ENCODE results near the gene GPR4. TPM values are rescaled to one million over a fixed set of nuclear protein-coding genes. Genes with fewer than 3 reads are reported as not detected.

Gene GPR4
- total and polyA plus RNA-seq, 2 of the 4 experiments (the other 2 are of a cell fraction) = 0.02 TPM; not detected in 1

- Histone ChIP-seq H3K23ac (ENCODE audit: low read depth, low read length) (peak overlapping the region; percentile 85), H2AK5ac (ENCODE audit: low read depth, low read length) (peak overlapping the region; percentile 50; the same call in 1 of the 2 replicates), H3K27ac (ENCODE audit: insufficient read depth, low read length) (no peak overlapping the region), H3K27me3 (ENCODE audit: control insufficient read depth, insufficient read depth, low read length) (peaks cover 61% of the 10 kb centered on the region), H3K4me3 (ENCODE audit: insufficient read depth, low read depth, low read length) (no peak overlapping the region), H3K4ac (ENCODE audit: low read depth, low read length) (peak overlapping the region; percentile 35; the same call in 1 of the 2 replicates), H2BK120ac (ENCODE audit: low read depth, low read length) (peak overlapping the region; percentile 32), H3K36me3 (ENCODE audit: control insufficient read depth, insufficient read depth, low read length) (no peaks in the 10 kb centered on the region), H4K91ac (ENCODE audit: insufficient read depth, low read depth, low read length) (no peak overlapping the region; the same call in 1 of the 2 replicates), H3K9me1 (ENCODE audit: insufficient read depth, low read length) (0 out of 2 replicates have a peak, but pooled peaks cover 3% of the 10 kb centered on the region), H3K18ac (ENCODE audit: low read depth, low read length) (no peak overlapping the region), H4K20me1 (ENCODE audit: insufficient read depth, low read length) (no peaks in the 10 kb centered on the region; the same call in 1 of the 2 replicates), H3K56ac (ENCODE audit: extremely low read depth, insufficient read depth, low read length) (no peak overlapping the region), H2BK20ac (ENCODE audit: low read depth, low read length) (0 out of 2 replicates have a peak overlapping the region, but pooled peaks have one; percentile 24), H2AK9ac (replicated peaks; ENCODE audit: low read depth, low read length, poor library complexity) (no peak overlapping the region), H2BK5ac (ENCODE audit: low read depth, low read length, poor library complexity, severe bottlenecking) (no peak overlapping the region), H4K8ac (ENCODE audit: low read depth in 2 of 2, low read length in 2 of 2) (peak overlapping the region; percentile 50 to 63), H3K79me1 (ENCODE audit: low read depth in 1 of 2, low read length in 2 of 2) (no peaks in the 10 kb centered on the region), H4K5ac (ENCODE audit: low read depth, low read length) (no peak overlapping the region), H2AFZ (replicated peaks; ENCODE audit: low read length, poor library complexity) (peak overlapping the region; percentile 86), H3K4me1 (ENCODE audit: control insufficient read depth, insufficient read depth, low read length) (no peaks in the 10 kb centered on the region), H3K4me2 (ENCODE audit: low read depth, low read length) (peak overlapping the region; percentile 19; the same call in 1 of the 2 replicates), H3K14ac (replicated peaks; ENCODE audit: low read depth, low read length) (peak overlapping the region; percentile 59; the same call in 1 of the 2 replicates), H3K9ac (ENCODE audit: low read depth, low read length) (no peak overlapping the region; the same call in 1 of the 2 replicates), H2BK15ac (ENCODE audit: low read depth, low read length) (0 out of 3 replicates have a peak overlapping the region, but pooled peaks have one; percentile 64), H3K9me3 (ENCODE audit: control insufficient read depth, insufficient read depth, low read length) (peaks cover 2% of the 10 kb centered on the region; the same call in 1 of the 2 replicates)
- ChIA-PET CTCF (interaction anchor here (0.5 to 1.1 kb wide), 2 partner anchors 105 to 132 kb away, joined by 3 read pairs; no protein-coding TSS in a partner anchor), POLR2A (ENCODE audit: unreplicated experiment) (no interaction called here)
- no TSS peak for BruUV-seq (replicated peaks)
- dilution Hi-C loops (cut with HindIII; ENCODE audit: low sequenced_read_pairs, unreplicated experiment) (no loop called here), in situ Hi-C loops (cut with MboI; ENCODE audit: low sequenced_read_pairs) (no loop called here), intact Hi-C loops (cut with micrococcal nuclease) (no loop called here)
- TF ChIP-seq NFE2L2 (IDR thresholded peaks at IDR 0.05; ENCODE audit: low read depth, low read length) = no peak
- no peak for TF ChIP-seq USF2 (IDR thresholded peaks at IDR 0.05; ENCODE audit: low read depth, low read length)
- TF ChIP-seq RAD21 (IDR thresholded peaks at IDR 0.05; ENCODE audit: low read length) = no peak
- no peak for TF ChIP-seq RFX5 (IDR thresholded peaks at IDR 0.05; ENCODE audit: low read depth, low read length)
- TF ChIP-seq CTCF (conservative IDR thresholded peaks at IDR 0.05; ENCODE audit: low read depth, low read length) = no peak
- TF ChIP-seq SMC3 (IDR thresholded peaks at IDR 0.05; ENCODE audit: low read depth, low read length) = no peak
- TF ChIP-seq RCOR1 (IDR thresholded peaks at IDR 0.05; ENCODE audit: insufficient replicate concordance, low read length) = no peak
- no peak for TF ChIP-seq CHD1 (IDR thresholded peaks at IDR 0.05; ENCODE audit: low read depth, low read length)
- TF ChIP-seq MAZ (IDR thresholded peaks at IDR 0.05; ENCODE audit: borderline replicate concordance, low read depth, low read length) = no peak
- no peak for TF ChIP-seq ELK1 (IDR thresholded peaks at IDR 0.05; ENCODE audit: borderline replicate concordance, low read depth, low read length)
- TF ChIP-seq CEBPB (IDR thresholded peaks at IDR 0.05; ENCODE audit: low read depth, low read length) = no peak
- no peak for TF ChIP-seq FOS (IDR thresholded peaks at IDR 0.05; ENCODE audit: low read depth, low read length)
- DNase-seq (no peak), ATAC-seq (ENCODE audit: low read depth) (no peak)
- 18% methylated on average over 10 of the region's 22 CpGs; no CpG with 5 or more reads in 1 of the 2 experiments for WGBS, 2 experiments (ENCODE audit: extremely low coverage in 2 of 2, insufficient read length in 1 of 2)
These were observed 3.6 kb downstream of the GPR4 start for GRCh38 chr19:45598267-45599001.
